Fibroblast of skin of right biceps (primary cell): ENCODE data around the gene FARP2.
"Not testable (repeated sequence)": the region's sequence is repeated elsewhere in the genome, so short reads cannot be mapped to it uniquely, and the experiment has no call there.

Experiments used
- DNase-seq: peaks from one replicate; pipeline ENCODE4 v3.0.0-alpha.2; 2013

Gene FARP2

GRCh38 chr2:241492174-241492565 is 136.1 kb downstream of the FARP2 start:
- no peak for DNase-seq

GRCh38 chr2:241493092-241493491 is 137.0 kb downstream of the FARP2 start:
- no peak for DNase-seq

GRCh38 chr2:241494311-241494908 is 138.3 kb downstream of the FARP2 start:
- no peak for DNase-seq

- DNase-seq: no peak
Observed at GRCh38 chr2:241495172-241496002, 139.3 kb downstream of the FARP2 start.

- no peak for DNase-seq
Observed at GRCh38 chr2:241496003-241496707, 140.1 kb downstream of the FARP2 start.

GRCh38 chr2:241496904-241497877 is 141.1 kb downstream of the FARP2 start:
- no peak for DNase-seq

- DNase-seq: no peak
Observed at GRCh38 chr2:241498115-241499070, 142.3 kb downstream of the FARP2 start.

- no peak for DNase-seq
Observed at GRCh38 chr2:241499146-241499965, 143.3 kb downstream of the FARP2 start.

- DNase-seq: no peak
Observed at GRCh38 chr2:241500016-241500415, 143.9 kb downstream of the FARP2 start.

GRCh38 chr2:241500431-241500975 is 144.4 kb downstream of the FARP2 start:
- no peak for DNase-seq

GRCh38 chr2:241501099-241501541 is 145.0 kb downstream of the FARP2 start:
- DNase-seq: no peak

- no peak for DNase-seq
Observed at GRCh38 chr2:241501551-241501950, 145.5 kb downstream of the FARP2 start.

GRCh38 chr2:241502281-241502680 is 146.2 kb downstream of the FARP2 start:
- no peak for DNase-seq

- DNase-seq: no peak
Observed at GRCh38 chr2:241503776-241504392, 147.8 kb downstream of the FARP2 start.

GRCh38 chr2:241505086-241505780 is 149.1 kb downstream of the FARP2 start:
- no peak for DNase-seq

GRCh38 chr2:241505781-241506201 is 149.7 kb downstream of the FARP2 start:
- DNase-seq: no peak

- not testable (repeated sequence) for DNase-seq
Observed at GRCh38 chr2:241506317-241506716, 150.2 kb downstream of the FARP2 start.

- DNase-seq: no peak
Observed at GRCh38 chr2:241506793-241507429, 150.8 kb downstream of the FARP2 start.
